ENCODE data around the gene SLC12A3.

DNA sequence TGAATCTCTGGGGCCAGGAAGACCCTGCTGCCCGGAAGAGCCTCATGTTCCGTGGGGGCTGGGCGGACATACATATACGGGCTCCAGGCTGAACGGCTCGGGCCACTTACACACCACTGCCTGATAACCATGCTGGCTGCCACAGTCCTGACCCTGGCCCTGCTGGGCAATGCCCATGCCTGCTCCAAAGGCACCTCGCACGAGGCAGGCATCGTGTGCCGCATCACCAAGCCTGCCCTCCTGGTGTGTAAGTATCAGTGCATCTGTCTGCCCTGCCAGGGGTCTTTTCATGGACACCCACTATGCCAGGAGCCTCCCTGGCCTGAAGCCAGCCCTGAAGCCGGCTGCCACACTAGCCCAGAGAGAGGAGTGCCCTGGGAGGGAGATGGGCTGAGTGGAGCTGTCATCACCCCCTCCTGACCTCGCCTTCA, 96.9 kb downstream of the SLC12A3 start, which contains the start of gene CETP:
- TF ChIP-seq, protein P1, sequence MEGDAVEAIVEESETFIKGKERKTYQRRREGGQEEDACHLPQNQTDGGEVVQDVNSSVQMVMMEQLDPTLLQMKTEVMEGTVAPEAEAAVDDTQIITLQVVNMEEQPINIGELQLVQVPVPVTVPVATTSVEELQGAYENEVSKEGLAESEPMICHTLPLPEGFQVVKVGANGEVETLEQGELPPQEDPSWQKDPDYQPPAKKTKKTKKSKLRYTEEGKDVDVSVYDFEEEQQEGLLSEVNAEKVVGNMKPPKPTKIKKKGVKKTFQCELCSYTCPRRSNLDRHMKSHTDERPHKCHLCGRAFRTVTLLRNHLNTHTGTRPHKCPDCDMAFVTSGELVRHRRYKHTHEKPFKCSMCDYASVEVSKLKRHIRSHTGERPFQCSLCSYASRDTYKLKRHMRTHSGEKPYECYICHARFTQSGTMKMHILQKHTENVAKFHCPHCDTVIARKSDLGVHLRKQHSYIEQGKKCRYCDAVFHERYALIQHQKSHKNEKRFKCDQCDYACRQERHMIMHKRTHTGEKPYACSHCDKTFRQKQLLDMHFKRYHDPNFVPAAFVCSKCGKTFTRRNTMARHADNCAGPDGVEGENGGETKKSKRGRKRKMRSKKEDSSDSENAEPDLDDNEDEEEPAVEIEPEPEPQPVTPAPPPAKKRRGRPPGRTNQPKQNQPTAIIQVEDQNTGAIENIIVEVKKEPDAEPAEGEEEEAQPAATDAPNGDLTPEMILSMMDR (IDR thresholded peaks at IDR 0.05; ENCODE audit: low read depth, low read length): no peak
- TF ChIP-seq EZH2phosphoT487 (IDR thresholded peaks at IDR 0.05; ENCODE audit: low read depth): no peak
